Ammon's horn (tissue), 1 donor: ENCODE measurements around the gene WSB2.
"Not testable (repeated sequence)": the region's sequence is repeated elsewhere in the genome, so short reads cannot be mapped to it uniquely, and the experiment has no call there.

ENCODE experiments used
- DNase-seq: peaks from one replicate; pipeline ENCODE4 v3.0.0-alpha.2; 2016; ENCODE audit warnings: low spot score

Gene WSB2

GRCh38 chr12:118061011-118061872 is at the start of gene WSB2:
Gene WSB2 (minus strand): TSS chr12:118061179. CDS start chr12:118061048, 131 bp downstream.
- DNase-seq = peak; percentile 80

- DNase-seq = no peak
Measured at GRCh38 chr12:118109088-118109487, 48.1 kb upstream of the WSB2 start.

- DNase-seq = no peak
Measured at GRCh38 chr12:118107694-118108093, 46.7 kb upstream of the WSB2 start.

GRCh38 chr12:118107011-118107410 is 46.0 kb upstream of the WSB2 start:
- DNase-seq = no peak

GRCh38 chr12:118103601-118104382 is 42.8 kb upstream of the WSB2 start, which contains the start of gene VSIG10:
Gene VSIG10 (minus strand): TSS chr12:118104011. CDS start chr12:118103671, 340 bp downstream.
- DNase-seq = peak; percentile 38

- peak; percentile 8 for DNase-seq
Measured at GRCh38 chr12:118103201-118103600, 42.2 kb upstream of the WSB2 start.

- DNase-seq = no peak
Measured at GRCh38 chr12:118102609-118103008, 41.6 kb upstream of the WSB2 start.

GRCh38 chr12:118102070-118102469 is 41.1 kb upstream of the WSB2 start:
- no peak for DNase-seq

- no peak for DNase-seq
Measured at GRCh38 chr12:118101051-118101450, 40.1 kb upstream of the WSB2 start.

GRCh38 chr12:118098911-118099671 is 38.1 kb upstream of the WSB2 start:
- DNase-seq = no peak

GRCh38 chr12:118098401-118098800 is 37.4 kb upstream of the WSB2 start:
- no peak for DNase-seq

- DNase-seq = no peak
Measured at GRCh38 chr12:118094039-118094438, 33.1 kb upstream of the WSB2 start.

GRCh38 chr12:118089782-118090181 is 28.8 kb upstream of the WSB2 start:
- no peak for DNase-seq

GRCh38 chr12:118082161-118082560 is 21.2 kb upstream of the WSB2 start:
- no peak for DNase-seq

GRCh38 chr12:118081521-118081920 is 20.5 kb upstream of the WSB2 start:
- DNase-seq = not testable (repeated sequence)

GRCh38 chr12:118073768-118074167 is 12.8 kb upstream of the WSB2 start:
- no peak for DNase-seq

- no peak for DNase-seq
Measured at GRCh38 chr12:118070650-118071049, 9.7 kb upstream of the WSB2 start.

- no peak for DNase-seq
Measured at GRCh38 chr12:118068445-118068844, 7.5 kb upstream of the WSB2 start.

GRCh38 chr12:118065380-118065779 is 4.4 kb upstream of the WSB2 start:
- no peak for DNase-seq

GRCh38 chr12:118064608-118065007 is 3.6 kb upstream of the WSB2 start:
- no peak for DNase-seq

- no peak for DNase-seq
Measured at GRCh38 chr12:118063576-118064391, 2.8 kb upstream of the WSB2 start.
